Hematopoietic multipotent progenitor cell treated with erythropoietin and hydrocortisone succinate and interleukin-3 and kit ligand, for 15 days (in vitro differentiated cells): ENCODE measurements around the gene STAG3.

ENCODE experiments used
- DNase-seq: peaks from one replicate; pipeline ENCODE4 v3.0.0-alpha.2; 2015; ENCODE audit warnings: low spot score

Gene STAG3

DNA sequence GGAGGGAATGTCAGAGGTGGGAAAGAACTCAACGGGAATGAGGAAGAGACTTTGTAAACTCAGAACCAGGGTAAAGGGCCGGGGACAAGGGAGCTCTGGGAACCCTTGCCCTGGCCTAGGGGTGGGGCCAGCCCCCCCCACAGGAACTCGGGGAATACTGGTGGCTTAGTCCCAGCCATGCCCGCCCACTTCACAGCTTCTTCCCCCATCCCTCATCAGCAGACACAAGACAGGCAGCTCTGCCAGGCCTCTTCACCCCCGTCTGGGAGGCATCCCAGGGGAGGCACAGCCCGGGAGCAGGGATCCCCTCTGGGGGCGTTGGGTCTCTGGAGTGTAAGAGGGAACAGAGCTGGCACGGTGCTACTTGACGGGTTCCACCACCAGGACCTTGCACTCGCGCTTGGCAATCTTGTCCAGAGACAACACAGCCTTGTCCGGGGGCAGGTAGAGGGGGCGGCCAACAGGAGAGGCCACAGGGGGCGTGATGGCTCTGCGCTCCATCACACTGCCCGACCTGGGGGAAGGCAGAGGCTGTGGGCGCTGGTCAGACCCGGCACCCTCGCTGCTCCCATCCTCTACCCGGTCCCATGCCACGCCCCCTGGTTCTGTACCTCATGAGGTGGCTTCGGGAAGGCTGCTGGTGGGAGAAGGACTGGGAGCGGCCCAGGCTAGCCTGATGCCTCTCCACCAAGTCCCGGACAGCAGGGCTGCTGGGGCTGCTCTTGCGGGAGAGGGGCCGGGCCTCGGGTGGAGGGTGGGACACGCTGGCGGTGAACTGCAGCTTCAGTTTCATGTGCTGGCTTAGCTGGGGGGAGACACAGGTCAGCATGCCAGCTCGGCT, 22.8 kb upstream of the STAG3 start:
- no peak for DNase-seq

DNA sequence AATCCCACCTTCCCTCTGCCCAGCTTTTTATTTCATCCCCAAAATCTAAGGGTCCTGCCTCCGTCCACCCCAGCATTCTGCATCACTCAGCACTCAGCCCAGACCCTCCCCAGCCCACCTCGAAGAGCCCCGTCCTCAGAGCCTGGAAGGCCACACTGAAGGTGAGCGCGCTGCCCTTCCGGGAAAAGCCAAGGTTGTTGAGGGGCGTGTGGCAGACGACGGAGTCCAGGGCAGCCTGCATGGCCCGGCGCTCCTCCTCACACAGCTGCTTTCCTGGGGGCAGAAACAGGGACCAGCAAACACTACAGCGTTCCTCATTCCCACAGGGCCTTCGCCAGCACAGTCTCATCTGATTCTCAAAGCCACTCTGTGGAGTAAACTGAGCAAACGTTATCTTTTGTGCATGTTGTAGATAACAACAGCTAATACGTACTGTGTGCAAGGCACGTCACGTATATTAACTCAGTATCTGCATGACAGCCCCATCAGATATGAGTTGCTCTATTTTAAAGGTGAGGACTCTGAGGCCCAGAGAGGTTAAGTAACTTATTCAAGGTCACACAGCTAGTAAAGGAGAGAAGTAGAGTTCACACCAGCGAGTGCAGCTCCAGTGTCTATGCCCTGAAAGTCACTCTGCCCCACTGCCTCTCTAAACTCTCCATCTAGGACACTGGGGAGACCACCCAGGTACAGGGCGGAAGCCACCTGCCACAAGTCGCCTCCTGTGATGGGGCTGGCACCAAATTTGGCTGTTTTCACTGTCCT, 22.0 kb upstream of the STAG3 start:
- DNase-seq, result no peak

DNA sequence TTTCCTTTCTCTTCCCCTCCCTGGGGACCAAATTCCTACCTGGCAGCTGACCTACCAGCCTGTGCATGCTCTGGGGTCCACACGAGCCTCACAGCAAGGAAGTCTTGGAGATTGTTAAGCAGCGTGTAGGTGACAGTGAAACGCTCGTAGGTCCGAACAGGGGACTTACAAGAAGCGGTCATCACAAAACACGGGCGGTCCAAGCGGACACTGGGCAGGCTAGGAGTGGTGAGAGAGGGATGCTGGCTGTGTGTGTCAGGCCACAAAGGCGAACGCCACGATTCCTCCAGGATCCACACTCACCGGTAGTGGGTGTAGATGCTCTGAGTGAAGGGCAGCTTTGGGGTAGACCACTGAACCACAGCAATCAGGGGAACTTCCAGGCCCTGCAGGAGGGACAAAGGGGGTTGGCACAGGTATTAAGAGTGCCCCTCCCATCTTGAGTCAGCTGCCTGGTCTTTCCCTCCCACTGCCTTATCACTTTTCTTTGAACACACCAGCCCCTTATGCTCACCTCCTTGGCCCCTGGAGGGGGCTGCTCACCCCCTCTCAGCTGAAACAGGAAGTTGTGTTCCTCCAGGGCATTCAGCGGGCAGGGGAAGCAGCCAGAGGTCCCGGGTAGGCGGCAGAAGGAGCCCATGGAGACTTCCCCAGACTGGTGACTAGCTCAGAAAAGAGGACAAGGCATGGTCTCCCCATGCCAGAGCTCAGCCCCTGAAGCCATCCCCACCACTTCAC, 21.2 kb upstream of the STAG3 start:
- DNase-seq, result no peak

DNA sequence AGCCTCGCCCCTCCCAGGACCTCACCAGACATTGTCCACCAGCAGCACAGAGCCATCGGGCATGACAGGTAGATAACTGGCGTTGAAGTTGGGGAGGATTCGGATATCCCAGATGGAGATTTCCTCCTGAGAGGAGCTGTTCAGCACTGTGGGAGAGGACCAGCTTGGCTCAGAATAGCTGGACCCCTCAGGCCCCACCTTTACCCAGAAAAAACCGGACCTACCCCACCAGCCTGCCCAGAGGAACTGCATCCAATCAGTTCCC, 20.7 kb upstream of the STAG3 start:
- DNase-seq, result no peak

DNA sequence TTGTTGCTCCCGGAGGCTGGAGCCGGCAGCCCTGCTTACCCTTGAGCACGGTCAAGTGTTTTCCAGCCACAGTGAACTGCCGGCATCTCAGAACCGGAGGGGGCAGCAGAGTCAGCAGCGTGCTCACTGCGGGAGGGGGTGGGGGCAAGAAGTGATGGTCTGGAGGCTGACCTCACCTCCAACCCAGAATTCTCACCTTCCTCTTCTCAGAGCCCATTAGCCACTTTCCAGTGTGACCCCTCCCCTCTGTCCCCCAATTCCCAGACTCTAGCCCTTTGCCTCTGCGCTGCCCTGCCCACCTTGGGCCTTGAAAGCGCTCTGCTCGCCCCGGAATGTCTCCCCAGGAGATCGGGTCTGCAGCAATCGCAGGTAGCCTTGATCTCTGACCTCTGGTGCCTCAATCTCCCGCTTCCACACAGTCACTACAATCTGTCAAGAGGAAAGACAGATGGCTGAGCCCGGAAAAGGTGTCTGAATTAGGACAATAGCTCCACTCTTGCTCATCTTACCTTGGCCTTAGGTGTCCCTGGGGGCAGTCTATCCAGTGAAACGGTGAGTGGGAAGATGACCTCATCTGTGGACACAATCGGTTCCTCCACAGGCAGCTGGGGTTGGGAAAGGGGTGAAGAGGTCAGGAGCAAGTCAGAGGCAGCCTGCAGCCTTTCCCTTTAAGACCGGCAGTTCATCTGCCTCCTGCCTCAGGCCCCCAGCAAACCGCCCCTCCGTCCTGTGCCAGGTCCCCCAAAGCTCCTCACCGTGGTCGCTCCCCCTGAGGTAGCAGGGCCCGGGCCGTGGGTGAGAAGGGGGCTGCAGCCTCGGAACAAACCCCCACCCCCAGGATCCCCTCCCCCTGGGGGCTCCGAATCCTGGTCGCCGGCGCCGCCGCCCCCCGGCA, 20.1 kb upstream of the STAG3 start:
- DNase-seq, result no peak

DNA sequence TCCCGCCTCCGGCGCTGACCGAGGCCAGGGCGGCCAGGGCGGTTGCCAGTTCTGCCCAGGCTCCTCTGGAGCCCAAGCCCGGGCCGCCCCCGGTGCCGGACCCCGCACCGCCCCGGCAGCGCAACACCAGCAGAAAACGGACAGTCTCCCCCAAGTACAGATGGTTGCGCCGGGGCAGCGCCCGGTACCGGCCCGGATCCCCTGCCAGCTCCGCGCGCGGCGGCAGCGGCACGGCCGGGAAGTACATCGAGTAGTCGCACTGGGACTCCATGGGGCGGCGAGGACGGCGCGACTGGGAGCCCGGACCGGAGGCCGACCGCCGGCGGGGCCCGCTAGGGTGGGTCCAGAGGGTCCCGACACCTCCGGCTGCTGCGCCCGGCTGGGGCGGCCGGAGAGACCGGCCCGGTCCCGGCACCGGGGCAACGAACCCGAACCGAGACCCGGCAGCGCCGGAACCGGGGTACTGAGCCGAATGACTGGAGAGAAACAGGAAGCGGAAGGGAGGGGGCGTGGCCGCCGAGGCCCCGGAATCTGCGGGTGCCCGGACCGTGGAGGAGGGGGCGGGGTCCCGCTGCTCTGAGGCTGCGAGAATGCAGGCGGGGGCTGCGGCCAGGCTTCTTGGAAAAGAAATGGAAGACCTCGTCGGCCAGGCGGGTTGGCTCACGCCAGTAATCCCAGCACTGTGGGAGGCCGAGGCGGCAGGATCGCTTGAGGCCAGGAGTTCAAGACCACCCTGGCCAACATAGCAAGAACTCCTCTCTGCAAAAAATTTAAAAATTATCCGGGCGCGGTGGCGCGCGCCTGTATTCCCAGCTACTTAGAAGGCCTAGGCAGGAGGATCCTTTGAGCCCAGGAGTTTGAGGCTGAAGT, 19.3 kb upstream of the STAG3 start, which contains the start of gene TRAPPC14:
TRAPPC14 (minus strand) TSS at position 495 of the 870 bp plus-strand sequence; CDS start at position 271, 224 bp downstream.
- DNase-seq, result peak; percentile 71

DNA sequence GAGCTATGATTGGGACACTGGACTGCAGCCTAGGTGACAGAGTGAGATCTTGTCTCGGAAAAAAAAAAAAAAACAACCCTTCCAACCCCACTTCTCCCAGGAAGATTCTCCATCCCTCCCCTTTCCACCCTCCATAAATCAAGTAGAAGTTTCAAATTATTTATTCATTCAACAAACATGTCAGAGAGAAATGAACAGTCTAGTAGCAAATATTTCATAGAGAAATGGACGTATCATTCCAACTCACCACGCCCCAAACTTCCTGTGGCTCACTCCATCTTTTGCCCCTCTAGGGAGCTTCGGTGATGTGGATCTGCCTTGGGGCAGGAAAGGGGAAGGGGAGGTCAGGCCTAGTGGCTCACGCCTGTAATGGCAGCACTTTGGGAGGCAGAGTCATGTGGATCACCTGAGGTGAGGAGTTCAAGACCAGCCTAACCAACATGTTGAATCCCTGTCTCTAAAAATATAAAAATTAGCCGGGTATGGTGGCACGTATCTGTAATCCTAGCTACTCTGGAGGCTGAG, 18.6 kb upstream of the STAG3 start:
- DNase-seq, result no peak

DNA sequence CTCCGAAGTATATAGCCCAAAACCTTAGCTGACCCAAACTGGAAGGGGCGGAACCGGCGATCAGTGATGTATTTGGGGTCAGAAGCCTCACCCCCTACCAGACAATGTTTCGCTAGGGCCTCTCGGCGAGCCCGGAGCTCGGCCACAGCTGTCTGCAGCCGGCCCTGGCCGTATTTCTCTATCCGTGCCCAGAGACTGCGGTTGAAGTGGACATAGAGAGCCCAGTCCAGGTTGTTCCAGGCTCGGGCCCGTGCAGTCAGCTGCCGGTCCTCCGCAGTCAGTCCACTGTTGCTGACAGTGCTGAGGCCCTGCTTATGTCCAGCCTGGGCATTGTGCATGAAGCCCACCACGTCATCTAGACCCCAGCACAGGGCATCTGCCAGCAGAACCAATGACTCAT, 17.7 kb upstream of the STAG3 start:
- no peak for DNase-seq

DNA sequence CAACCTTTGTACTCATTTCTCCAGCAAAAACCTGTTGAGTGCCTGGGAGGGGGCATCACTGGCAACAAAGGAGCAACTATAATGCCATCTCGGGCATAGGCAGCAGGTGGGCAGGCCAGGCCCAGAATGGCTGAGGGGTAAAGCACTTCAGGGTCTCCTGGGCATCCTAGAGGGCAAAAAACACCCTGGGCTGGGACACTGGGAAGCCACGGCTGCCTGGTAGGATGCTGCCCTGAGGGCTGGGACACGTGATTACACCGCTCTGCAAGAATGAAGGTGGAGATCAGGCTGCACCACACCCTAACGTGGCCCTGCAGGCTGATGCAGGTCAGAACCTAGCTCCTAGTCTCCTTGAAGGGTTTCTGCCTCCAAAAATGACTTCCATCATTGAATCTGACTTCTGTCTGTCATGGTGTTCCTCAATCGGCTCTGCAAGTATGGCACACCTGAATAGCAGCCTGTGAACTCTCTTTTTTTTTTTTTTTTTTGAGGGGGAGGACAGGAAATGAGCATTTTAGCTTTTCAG, 14.6 kb upstream of the STAG3 start:
- DNase-seq, result no peak

DNA sequence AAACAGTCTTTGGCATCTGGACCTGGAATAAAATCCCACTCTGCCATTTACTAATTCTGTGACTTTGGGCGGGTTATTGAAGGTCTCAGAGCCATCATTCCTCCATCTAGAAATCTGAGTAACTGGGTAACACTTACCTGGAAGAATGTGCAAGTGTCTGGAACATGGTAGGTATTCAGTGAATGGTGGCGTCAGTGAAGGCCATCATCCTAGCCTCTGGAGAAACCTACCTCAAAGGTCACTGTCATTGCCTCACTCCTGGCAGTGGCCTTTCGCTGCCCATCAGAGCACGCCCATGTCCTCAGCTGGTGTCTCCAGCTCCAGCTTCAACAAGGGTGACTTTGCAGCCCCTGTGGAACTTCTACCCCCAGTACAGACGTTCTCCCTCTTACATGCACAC, 13.8 kb upstream of the STAG3 start:
- DNase-seq, result no peak

DNA sequence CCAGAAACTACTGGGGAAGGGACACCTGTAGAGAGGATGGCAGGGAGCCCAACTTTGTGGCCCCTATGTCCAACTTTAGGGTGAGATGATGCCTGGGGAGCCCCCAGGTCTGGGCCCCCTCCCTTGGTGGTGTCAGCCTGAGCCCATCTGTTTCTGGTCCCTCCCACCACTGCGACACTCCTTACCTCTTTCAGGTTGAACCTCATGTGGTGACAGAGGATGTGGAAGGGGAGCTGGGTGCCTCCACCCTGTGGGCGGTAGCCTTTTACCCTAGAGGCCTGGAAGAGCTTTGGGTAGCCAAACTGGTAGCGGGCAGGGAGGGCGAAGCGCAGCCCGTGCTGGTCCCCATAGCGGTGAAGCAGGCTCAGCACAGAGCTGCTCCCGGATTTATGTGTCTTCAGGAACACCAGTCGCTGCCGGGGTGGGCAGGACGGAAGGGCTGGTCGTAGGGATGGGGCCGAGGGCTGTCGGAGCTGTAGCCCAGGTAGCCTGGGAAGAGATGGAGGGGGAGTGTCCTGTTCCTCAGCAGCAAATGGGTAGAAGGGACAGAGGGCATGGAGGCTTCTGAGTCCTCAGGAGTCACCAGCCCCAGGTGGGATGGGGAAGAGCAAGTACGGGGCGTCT, 11.3 kb upstream of the STAG3 start:
- no peak for DNase-seq

DNA sequence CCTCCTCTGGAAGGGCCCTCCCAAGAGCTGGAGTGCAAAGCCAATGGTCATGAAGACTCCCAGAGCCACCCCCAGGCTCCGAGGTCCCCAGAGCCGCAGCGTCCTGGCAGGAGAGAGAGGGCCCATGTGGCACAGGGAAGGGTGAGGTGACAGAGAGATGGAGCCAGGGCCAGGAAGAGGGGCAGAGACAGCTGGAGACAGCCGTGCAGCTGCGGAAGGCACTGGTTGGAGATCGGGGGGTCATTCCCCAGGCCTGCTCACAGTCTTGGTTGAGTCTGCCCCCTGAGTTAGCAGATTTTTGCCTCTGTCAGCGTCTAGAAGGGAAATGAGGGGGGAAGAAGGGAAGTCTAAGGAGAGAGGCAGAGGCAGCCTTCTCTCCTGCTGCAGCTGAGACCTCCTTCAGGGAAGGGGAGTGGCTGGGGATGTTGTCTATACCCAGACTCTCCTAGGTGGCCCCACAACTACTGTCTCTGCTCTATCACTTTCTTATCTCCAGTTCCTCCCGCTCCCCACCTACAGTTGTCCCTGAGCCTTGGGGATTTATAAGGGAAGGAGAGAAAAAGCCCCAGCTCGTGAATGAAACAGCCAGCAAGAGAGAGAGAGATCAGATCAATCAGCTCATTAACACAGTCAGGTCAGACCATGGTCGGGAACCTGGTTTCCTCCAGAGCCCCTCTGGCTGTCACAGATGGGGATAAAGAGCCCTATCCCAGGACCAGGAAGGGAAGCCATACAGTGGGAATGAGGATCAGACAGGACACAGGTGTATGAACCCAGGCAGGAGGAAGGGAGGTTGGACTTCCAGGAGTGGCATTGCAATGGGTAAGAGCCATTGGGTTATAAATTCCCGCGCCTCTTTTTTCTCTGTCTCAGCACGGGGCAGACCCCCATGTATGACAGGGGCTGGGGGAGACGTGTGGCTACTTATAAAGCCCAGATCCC, 10.5 kb upstream of the STAG3 start:
- DNase-seq, result no peak

DNA sequence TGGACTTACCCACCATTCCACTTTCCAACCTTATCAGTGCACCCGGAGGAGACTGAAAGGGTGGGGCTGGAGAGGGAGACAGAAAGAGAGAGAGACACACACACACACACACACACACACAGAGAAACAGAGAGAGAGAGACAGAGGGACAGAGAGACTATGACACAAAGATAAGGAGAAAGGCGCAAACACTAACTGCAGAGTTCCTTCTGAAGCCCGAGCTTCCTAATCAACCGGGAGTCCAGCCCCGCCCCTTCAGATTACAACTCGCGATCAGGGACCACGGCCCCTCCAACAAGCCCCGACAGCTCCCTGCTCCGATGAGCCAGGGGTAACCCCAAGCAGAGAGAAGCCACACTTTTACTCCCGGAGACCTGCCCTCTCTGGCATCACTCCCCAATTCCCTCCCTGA, 9.8 kb upstream of the STAG3 start:
- no peak for DNase-seq

DNA sequence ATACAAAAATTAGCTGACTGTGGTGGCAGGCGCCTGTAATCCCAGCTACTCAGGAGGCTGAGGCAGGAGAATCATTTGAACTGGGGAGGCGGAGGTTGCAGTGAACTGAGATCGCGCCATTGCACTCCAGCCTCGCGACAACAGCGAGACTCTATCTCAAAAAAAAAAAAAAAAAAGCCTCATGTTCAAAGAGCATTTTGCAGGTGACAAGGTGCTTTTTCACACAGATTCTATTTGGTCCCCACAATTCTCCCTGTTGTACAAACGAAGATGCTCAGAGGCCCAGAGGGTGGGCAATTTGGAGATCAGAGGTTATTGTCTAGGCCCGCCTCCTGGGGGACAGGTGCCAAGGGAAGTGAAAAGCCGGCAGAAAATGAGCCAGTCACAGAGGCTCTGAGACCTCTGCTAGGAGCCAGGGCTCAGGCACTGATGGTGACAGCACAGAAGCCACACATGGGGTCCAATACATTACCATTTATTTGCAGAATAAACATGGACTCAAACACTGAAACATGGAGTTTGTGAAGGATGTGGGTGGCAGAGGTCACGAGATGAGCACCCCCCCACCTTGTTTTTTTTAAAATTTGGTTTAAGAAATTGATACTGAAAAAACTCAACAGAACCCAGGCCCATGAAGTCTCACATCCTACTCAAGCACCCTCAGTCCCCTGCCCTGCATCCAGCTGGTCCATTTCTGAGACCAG, 8.4 kb upstream of the STAG3 start:
- no peak for DNase-seq

DNA sequence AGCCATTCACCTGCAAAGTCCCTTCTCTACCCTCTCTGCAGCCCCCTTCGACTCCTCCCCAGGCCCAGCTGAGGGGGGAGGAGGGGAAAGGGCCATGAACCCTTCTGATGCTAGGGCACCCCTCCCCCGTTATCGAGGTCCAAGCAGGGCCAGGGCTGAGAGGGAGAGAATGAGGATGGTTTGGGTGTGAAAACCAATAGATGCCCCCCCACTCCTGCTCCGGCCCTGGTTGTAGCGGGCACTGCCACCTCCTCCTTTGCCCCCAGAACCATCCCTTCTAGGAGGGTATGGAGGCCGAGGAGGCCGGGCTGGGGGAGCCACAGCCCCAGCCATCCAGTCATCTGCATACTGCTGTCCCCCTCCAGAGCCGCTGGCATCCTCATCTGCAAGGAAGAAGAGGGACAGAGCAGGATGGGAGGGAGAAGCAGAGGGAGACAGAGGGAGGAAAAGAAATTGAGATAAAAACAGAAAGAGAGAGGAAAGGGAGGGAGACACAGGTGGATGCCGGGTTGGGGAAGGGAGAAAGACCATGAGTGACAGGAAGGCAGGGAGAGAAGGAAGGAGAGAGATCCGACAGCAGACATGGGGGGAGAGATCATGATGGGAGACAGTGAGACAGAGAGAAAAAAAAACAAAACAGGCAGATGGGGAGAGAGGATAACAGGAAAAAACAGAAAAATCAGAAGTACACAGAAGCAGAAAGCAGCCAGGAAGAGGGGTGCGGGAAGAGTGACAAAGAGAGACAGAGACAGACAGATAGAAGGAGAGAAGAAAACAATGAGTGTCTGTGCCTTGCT, 7.4 kb upstream of the STAG3 start:
- DNase-seq, result no peak

DNA sequence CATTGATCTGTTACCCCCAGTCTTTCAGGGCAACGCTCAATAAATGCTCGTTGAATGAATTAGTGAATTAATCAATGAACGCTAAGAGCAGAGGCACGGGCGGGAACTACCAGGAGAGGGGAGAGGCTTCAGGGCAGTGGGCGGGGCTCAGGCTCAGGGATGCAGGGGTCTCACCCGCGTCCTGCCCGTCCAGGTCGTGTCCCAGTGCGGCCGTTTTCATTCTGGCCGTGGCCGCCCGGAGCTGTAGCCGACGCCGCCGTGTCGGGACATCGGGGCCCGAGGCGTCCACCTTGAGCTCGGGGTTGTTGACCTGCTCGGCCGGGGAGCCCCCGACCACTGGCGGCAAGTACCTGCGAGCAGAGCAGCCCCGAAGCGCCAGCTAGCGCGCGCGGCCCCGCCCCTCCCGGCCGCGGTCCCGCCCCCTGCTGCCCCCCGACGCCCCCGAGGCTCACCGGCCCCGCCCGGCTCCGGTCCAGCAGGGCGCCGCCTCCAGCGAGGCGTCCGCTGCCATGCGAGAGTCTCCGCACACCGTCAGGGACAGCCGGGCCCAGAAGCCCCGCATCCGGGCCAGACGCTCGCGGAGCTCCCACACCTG, 6.5 kb upstream of the STAG3 start:
- DNase-seq, result no peak

DNA sequence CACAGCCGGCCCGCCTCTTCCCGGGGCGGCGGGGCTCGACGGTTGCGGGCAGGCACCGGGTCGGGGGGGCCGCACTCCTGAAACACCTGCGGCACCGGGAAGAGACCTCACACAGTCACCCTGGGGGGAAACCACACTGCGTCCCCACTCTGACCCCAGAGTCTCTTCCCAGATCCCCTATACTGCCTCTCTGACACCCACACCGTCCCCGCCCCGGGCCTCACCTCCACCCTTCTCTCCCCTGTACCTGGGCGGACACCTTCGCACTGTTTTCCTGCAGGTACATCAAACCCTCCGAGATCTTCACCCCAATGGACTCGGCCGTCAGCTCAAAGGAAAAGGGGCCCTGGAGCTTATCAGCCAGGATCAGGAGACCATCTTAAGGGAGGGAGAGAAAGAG, 5.9 kb upstream of the STAG3 start:
- DNase-seq, result no peak
